GM12873 (cell line): ENCODE results near the gene NR3C2.

Experiments
- CTCF ChIP-seq: IDR thresholded peaks from 2 replicates; pipeline ENCODE4 v1.5.1; 2012; ENCODE audit warnings: low read depth, mild to moderate bottlenecking, moderate library complexity, low read length, control low read depth; ENCODE audit not compliant: insufficient read depth; ENCODE audit errors: missing control alignments

NR3C2 gene

GRCh38 chr4:148443512-148444295, 1.5 kb upstream of the NR3C2 start:
- TF ChIP-seq CTCF: no peak

- no peak for TF ChIP-seq CTCF
Observed at GRCh38 chr4:148442832-148443511, 758 bp upstream of the NR3C2 start.

- TF ChIP-seq CTCF: no peak
Observed at GRCh38 chr4:148441624-148441985, 609 bp downstream of the NR3C2 start.

GRCh38 chr4:148438047-148438446, 4.2 kb downstream of the NR3C2 start:
- TF ChIP-seq CTCF: no peak

- no peak for TF ChIP-seq CTCF
Observed at GRCh38 chr4:148437439-148437838, 4.8 kb downstream of the NR3C2 start.

- no peak for TF ChIP-seq CTCF
Observed at GRCh38 chr4:148436512-148436911, 5.7 kb downstream of the NR3C2 start.

- TF ChIP-seq CTCF: no peak
Observed at GRCh38 chr4:148435654-148436406, 6.4 kb downstream of the NR3C2 start.
